HG03066 (cell line): ENCODE measurements around the gene ZCCHC8.

Experiments
- ATAC-seq: cut with Tn5 transposase; IDR thresholded peaks from one replicate; pipeline ENCODE4 v1.9.1; 2021; ENCODE audit warnings: low read depth; ENCODE audit not compliant: unreplicated experiment

ZCCHC8 gene

DNA sequence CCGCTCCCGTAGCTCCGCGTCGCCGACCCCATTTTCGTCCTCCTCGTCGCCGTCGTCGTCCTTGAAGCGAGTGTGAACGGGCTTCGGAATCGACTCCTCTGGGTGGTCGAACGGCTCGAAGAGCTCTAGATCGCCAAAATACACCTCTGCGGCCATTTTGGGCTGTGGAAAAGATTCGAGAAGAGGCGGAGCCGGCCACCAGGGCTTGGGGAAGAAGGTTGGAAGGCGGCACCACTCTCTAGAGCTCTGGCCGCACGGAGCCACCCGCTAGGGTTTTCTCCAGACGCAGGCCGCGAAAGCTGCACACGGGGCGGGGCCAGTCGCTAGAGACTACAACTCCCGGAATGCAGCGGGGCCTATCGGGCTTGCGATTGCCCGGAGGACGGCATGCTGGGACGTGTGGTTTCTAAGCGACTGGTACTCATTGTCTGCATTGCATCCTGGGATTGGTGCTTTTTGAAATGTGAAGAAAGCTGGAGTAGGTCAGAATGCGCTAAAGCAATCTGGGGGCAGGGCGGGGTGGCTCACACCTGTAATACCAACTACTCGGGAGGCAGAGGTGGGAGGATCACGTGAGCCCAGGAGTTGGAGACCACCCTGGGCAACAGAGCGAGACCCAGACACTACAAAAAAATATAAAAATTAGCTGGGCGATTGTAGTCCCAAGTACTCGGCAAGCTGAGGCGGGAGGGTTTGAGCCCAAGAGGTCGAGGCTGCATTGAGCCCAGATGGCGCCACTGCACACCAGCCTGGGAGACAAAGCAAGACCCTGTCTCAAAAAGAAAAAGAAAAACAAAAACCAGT lies at the start of gene ZCCHC8:
ZCCHC8 (minus strand) TSS at position 248 of the 804 bp plus-strand sequence; CDS start at position 156, 92 bp downstream.
- ATAC-seq, result peak; percentile 85

DNA sequence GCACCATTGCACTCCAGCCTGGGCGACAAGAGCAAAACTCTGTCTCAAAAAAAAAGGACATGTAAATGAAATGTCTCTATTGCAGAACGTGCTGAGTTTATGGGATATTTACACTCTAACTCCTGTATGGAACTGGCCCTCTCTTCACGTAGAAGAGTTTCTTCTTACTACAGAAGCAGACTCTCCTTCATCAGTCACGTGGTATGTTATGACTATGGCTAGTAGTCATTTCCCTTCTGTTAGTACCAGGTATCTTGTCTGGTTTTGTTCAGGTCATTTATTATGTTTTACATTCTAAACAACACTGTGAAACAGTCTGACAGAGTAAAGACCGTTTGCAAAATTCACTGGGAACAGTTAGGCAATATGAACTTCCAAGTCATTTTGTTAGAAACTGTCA lies 46.6 kb upstream of the ZCCHC8 start:
- ATAC-seq, result no peak

DNA sequence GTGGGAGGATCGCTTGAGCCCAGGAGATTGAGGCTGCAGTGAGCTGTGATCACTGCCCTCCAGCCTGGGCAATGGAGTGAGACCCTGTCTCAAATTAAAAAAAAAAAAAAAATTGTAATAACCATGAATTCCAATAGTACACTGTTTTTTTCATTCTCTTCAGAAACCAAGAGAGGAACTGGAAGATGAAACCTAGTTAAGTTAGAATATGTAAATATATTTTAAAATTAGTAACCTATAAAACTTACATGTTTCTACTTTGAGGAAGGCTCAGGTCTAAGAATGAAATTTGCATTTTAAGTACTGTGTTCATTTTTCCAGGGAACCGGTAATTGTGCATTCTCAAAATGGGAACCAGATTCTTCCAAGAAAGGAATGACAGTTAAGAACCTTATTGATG lies 45.1 kb upstream of the ZCCHC8 start:
- peak; percentile 68 for ATAC-seq

DNA sequence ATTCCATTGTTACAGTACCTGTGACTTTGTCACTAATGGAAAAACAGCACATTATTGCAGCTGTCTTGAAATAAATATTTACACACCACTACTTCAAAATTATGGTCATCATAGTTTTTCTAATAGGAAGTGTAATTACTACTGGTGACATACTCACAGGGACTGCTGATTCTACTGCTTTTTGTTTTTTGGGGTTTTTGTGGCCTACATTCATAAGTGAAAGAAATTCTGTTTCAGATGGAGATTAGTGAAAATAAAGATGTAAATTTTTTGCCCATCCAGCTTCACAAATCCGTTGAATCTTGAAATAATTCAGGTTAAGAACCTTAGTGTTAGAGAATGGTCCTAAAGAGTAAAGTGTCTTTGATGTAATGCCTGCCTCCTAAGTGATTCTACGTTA lies 43.8 kb upstream of the ZCCHC8 start:
- ATAC-seq, result no peak

DNA sequence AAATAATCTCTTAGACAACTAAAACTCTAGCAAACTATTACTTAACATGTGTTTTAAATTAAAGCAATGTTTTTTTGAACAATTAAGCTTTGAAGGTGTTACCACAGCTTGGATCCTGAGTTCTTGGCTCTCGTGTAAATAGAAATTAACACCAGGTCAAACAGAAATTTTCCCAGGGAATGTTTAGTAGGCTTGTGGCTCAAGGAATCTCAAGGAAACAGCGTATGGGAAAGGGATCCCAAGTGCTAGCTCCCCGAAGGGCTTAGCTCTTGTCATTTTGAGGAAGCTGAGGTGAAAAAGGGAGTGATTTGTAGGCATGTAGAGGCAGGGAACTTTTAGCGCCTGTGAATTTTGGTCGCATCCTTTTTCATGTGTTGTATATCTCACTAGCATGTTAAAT lies 37.8 kb upstream of the ZCCHC8 start:
- ATAC-seq, result no peak

DNA sequence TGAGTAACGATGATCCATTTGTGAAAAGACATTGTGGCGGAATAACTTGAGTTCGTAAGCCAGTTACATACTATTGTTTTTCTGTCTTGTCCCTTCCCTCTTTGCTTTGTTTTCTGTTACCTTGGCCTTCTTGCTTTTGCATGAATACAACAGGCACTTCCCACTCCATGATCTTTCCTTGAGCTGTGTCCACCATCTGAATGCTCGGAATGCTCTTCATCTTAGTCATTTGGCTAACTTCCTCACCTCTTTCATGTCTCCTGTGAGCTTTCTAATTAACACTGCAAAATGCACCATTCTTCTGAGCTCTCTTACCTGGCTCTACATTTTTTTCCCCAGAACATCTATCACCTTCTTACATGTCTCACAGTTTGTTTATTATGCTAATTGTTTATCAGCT lies 36.3 kb upstream of the ZCCHC8 start:
- no peak for ATAC-seq

DNA sequence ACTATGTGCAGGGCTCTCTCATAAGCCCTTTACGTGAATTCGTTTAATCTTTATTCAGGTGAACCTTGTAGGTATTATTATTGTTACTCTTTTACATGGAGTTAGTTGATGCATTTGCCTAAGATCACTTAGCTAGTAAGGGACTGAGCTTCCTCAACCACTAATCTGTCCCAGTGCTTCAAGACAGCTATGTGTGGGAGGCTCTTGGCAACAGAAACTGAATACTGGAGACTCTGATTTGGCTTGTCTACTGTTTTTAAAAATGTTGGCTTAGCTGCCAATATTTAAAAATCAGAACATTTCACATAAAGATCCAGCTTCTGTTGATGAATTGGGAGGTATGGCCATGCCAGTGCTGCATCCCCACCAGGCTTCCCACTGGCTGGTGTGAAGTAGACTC lies 33.1 kb upstream of the ZCCHC8 start:
- ATAC-seq, result no peak

DNA sequence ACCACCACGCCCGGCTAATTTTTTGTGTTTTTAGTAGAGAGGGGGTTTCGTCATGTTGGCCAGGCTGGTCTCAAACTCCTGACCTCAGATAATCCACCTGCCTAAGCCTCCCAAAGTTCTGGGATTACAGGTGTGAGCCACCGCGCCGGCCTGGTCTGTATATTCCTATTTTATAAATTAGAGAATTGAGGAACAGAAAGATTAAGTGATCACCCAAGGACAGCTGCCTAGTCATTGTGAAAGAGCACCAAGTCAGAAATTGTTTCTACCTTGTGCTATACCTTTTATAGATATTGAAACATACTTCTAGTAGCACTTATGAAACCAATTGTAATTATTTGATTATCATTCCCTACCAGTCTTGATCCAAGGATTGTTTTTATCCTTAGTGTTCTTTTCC lies 28.3 kb upstream of the ZCCHC8 start:
- no peak for ATAC-seq

DNA sequence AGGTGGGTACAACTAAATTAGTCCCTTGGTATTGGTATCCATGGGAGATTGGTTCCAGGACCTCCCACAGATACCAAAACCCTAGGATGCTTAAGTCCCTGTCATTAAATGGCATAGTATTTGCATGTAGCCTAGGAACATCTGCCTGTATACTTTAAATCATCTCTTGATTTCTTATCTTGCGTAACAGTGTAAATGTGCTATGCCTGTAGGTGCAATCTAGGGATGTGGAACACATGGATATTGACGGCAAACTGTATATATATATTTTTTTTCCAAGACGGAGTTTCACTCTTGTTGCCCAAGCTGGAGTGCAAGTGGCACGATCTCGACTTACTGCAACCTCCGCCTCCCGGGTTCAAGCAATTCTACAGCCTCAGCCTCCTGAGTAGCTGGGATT lies 27.9 kb upstream of the ZCCHC8 start:
- ATAC-seq, result no peak

DNA sequence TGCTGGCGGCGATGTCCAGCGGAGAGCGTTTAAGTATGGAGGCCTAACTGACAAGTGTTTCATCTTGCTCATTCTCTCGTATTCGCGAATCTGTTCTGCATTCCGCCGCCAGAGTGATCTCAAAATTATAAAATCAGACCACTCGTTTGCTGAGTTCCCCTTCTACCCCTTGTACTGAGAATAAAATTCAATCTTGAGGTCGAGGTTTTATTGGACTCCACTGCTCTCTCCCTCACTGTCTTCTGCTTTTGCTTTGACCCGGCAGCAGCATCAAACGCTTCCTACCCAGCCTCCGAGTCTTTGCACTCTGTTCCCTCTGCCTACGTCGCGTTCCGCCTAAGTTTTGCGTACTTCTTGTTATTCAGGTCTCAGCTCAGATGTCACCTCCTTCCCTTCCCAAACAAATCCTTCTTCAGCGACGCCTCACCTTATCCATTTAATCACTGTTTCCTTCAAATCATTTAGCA lies 26.8 kb upstream of the ZCCHC8 start:
- ATAC-seq, result no peak

DNA sequence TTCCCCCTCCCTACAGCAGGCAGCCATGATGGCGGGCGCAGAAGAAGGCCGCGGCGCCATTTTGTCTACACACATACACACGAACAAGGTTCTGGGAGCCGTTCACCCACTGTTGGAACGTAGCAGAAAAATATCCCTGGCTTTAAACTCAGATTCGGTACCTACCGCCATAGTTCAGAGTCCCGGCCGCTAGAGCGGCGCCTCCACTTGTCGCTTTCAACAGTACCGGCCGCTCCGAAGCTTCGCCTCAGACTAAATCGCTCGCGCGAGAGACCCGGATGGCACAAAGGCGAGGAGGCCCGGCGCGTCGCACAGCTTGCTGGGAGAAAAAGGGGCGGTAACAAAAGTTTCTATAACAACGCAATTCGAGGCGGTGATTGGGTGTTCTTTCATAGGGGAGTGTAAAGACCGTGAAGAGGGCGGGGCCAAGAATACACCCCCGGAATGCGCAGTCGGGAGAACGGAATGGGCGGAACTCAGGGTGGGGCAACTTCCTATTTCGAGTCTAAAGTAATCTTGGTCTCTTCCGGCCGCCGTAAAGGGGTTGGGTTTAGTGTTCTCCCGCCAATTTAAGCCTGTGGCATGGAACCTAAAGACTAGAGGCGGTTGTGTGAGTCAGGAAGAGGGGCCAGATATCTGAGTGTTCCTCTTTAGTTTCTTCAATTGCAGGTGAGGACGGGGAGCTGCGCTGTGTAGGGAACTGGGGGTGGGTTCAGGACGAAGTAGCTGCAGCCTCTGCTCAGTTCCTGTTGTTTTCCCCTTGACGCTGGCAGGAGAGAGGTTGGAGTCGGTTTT lies 26.1 kb upstream of the ZCCHC8 start, which contains the start of the genes KNTC1 and RSRC2:
KNTC1 (plus strand) TSS at position 567 of the 795 bp plus-strand sequence. CDS start 2,815 bp downstream, outside the sequence.
RSRC2 (minus strand) TSS at position 254 of the 795 bp plus-strand sequence; CDS start at position 171, 83 bp downstream.
- peak; percentile 91 for ATAC-seq

DNA sequence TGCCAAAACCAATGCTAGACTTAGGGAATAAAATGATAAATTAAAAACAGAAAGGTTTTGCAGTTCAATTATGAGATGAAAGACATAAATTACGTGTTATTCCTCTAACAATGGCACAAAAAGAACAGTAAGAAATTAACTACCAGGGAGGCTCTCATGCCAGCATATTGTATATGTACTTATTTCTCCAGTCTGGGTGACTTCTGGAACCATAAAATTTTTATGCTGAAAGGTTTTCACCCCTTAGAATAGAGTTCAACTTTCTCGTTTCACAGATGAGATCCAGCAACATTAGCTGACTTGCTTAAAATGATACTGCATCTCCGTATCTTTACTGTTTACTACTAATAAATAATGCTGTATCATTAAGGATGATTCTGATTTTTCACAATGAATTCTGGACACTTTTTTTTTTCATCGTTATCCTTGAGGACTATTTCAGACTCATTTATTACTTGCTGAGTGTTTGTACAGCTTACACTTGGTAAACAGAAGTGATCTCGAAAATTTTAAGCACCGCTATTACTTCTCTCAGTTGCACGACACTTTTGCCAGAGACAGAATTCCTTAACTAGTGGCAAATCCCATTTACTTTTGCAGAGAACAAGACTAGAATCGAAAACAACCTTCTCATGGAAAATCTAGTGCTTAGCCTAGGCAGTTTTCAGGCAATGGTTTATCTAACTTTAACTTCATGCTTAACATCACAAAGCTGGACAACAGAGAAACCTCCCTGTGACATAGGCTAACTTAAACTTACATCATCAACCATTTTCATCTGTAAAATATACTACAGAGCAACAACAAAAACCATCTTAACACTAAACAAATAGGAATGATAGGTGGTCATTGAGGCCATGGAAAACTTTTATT lies 23.4 kb upstream of the ZCCHC8 start:
- no peak for ATAC-seq

DNA sequence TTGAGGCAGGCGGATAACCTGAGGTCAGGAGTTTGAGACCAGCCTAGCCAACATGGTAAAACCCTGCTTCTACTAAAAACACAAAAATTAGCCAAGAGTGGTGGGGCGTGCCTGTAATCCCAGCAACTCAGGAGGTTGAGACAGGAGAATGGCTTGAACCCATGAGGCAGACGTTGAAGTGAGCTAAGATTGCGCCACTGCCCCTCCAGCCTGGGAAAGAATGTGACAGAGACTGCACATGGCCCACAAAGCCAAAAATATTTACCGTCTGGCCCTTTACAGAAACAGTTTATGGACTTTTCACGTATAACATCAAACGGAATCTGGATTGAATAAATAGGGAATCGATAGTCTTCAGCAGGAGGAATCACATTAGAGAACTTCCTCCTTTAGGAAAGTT lies 22.5 kb upstream of the ZCCHC8 start:
- no peak for ATAC-seq

DNA sequence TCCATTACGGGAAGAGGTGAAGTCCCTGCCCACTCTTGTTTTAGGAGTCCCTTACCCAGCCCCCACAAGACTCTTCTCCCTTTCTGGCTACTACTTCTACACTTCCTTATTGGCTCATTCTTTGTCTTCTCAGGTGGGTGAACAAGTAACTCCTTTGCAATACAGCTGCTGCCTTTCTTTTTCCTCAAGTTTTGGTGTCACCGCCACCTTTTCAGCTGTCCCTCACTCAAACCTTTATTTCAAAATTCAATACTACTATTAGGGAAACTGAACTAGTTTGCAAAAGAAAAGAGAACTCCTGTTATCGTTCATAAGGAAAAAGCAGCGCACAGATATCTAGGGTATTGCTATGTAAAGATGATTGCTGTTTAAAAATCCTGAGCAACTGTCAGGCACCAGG lies 19.9 kb upstream of the ZCCHC8 start:
- ATAC-seq, result no peak

DNA sequence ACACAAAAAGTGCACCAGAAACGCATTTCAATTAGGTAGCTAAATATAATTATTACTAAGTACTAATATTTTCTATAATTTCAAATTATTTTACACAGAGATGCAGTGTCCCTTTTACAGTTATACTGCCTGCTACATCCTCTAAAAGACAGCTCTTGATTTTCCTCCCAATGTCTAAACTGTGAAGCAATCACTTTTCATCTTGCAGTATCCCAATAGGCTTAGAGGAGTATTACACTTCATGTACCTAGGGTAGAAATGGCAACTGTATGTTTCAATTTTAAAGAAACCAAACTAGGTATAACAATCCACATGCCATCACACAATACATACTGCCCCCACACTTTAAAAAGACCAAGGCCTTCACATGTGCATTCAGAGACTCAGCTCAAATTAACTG lies 18.7 kb upstream of the ZCCHC8 start:
- ATAC-seq, result no peak

DNA sequence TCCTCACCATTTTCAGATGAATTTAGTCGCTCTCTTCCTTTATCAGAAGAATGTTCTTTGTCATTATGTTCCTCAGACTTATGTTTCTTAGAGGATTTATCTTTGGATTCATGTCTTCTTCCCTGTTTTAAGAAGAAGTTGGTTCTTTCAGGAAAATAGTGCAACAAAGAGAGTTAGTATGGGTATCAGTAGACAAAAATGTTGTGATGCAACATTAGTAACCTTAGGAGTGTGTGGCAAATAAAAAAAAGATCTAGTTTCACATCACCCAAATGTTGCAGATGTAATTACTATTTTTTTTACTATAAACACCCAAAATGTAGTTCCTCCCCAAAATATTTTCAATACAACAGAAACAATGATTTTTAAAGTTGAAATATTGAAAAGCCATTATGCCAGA lies 18.2 kb upstream of the ZCCHC8 start:
- ATAC-seq, result no peak

DNA sequence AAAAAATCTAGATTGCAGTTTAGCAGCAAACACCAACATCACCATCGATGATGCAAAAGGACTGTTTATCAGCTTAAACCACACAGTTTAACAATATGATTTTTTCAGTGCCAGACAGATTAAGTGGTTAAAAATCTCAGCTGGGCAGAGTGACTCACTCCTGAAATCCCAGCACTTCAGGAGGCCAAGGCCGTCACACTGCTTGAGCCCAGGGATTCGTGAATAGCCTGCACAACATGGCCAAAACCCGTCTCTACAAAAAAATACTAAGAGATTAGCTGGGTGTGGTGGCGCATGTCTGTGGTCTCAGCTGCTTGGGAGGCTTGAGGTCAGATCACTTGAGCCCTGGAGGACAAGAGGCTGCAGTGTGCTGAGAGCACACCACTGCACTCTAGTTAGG lies 17.1 kb upstream of the ZCCHC8 start:
- ATAC-seq, result no peak

DNA sequence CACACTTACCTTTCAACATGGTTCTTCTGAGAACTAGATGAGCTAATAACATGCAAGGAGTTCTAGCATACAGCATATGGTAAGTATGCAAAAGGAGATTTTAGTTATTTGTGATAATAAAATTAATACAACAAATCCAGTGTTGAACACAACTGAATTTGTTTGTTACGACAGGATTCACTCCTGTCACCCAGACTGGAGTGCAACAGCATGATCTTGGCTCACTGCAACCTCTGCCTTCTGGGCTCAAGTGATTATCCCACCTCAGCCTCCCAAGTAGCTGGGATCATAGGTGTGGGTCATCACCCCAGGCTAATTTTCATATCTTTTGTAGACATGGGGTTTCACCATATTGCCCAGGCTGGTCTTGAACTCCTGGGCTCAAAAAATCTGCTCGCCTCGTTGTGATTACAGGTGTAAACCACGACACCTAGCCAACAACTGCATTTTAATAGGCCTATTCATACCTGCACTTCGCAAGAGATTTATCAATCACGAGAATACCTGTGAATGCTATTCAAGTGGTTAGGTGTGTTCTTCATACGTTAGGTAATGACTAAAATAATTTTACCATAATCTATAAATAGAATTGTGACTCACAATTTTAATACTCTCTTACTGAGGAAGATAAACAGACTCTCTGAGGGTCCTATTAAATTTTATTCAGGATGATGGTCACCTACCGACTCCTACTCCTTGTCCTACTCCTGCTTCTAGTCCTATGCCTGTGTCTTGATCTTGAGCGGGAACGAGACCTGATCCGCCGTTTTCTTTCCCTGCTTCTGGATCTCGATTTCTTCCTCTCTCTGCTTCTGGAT lies 16.0 kb upstream of the ZCCHC8 start:
- no peak for ATAC-seq

DNA sequence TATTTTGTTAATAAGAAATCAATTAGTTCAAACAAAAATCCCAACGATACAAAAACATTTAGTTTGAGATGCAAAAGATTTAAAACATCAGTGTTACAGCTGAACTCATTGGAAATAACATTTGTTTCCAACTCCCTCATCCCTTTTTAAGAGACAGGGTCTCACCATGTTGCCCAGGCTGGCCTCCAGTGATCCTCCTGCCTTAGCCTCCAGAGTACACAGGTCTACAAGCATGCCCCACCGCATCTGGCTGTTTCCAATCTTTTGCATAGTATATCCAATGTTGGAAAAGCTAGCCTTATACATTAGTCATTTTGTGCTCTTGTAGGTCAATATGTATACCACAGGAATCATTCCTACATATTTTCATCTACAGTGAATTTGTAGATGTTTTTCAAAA lies 14.5 kb upstream of the ZCCHC8 start:
- ATAC-seq, result no peak

DNA sequence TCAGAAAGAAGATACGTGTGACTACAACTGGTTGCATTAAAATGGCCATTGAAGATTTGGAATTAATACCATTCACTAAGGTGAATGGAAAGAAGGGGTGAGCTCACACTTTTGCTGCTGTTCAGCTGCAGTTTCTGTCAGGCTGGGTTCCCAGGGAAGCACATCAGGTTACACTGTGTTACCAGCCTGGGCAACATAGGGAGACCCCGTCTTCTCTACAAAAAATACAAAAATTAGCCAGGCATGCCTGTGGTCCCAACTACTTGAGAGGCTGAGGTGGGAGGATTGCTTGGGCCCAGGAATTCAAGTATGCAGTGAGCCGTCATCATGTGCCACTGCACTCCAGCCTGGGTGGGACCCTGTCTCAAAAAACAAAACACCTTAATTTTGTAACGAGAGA lies 12.9 kb upstream of the ZCCHC8 start:
- ATAC-seq, result no peak
